Amniotic stem cell (primary cell): Measurements from ENCODE around the gene PKNOX2.
"Not testable (repeated sequence)": the region's sequence is repeated elsewhere in the genome, so short reads cannot be mapped to it uniquely, and the experiment has no call there.

Experiments
- DNase-seq: peaks from one replicate; lab custom pipeline; 2025; lab: John Stamatoyannopoulos, UW

Gene PKNOX2

DNA sequence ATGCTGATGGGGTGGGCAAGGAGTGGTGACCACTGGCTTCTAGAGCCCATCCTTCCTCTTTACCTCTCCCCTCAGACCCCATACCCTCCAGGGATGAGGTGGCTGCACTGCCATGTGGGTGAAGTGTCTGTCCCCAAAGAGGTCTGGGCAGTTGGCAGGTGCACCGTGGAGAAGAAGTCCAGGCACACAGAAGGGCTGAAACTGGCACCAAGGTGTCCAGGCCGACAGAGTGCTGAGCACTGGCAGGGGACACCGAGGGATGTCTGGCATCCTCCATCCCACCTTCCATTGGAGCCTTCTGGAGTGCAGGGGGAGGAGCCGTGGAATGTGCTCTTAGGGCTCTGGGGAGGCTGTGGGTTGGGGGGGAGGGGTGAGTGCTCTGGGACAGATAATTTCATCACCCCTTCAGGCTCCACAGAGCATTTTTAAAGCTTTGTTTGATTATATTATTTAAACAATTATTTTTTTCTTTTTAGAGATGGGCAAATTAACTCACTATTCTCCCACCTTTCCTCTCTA, 37.9 kb downstream of the PKNOX2 start:
- no peak for DNase-seq

DNA sequence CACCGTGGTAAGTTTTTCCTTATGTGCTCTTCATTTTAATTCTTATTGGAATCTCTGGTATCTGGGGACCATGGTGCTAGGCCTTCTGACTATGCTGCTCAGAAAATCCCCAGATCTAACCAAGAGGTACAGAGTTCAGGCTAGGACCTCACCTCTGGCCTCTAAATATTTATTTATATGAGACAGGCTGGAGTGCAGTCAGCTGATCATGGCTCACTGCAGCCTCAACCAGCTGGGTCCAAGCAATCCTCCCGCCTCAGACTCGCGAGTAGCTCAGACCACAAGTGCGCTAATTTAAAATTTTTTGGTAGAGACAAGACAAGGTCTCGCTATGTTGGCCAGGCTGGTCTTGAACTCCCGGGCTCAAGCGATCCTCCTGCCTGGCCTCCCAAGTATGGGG, 38.4 kb downstream of the PKNOX2 start:
- DNase-seq: no peak

GRCh38 chr11:125207866-125208425, 43.4 kb downstream of the PKNOX2 start:
- DNase-seq: no peak

- no peak for DNase-seq
These were observed 45.5 kb downstream of the PKNOX2 start for GRCh38 chr11:125210066-125210465.

GRCh38 chr11:125211191-125211947, 46.8 kb downstream of the PKNOX2 start:
- no peak for DNase-seq

GRCh38 chr11:125211948-125212340, 47.4 kb downstream of the PKNOX2 start:
- no peak for DNase-seq

- DNase-seq: no peak
These were observed 50.3 kb downstream of the PKNOX2 start for GRCh38 chr11:125214601-125215565.

- DNase-seq: no peak
These were observed 51.4 kb downstream of the PKNOX2 start for GRCh38 chr11:125215976-125216375.

- no peak for DNase-seq
These were observed 53.8 kb downstream of the PKNOX2 start for GRCh38 chr11:125218336-125218735.

DNA sequence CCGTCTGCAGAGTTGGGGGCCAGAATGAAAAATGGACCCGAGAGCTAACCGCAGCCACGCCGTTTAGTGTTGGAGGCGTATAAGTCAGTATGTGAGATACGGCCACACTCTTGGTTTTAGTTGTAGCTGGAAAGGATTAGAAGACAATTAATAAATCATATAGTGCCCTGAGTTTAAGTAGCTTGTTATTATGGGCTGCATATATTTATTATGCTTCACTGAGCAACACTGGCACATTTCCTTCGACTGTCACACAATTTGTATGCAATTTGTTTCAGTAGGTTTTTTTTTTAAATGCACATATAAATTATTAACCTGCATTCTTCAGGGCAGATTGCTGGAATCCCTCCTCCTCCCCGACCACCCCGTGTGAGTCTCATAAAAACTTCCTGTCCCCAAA, 56.9 kb downstream of the PKNOX2 start:
- no peak for DNase-seq

- no peak for DNase-seq
These were observed 57.9 kb downstream of the PKNOX2 start for GRCh38 chr11:125222494-125222893.

DNA sequence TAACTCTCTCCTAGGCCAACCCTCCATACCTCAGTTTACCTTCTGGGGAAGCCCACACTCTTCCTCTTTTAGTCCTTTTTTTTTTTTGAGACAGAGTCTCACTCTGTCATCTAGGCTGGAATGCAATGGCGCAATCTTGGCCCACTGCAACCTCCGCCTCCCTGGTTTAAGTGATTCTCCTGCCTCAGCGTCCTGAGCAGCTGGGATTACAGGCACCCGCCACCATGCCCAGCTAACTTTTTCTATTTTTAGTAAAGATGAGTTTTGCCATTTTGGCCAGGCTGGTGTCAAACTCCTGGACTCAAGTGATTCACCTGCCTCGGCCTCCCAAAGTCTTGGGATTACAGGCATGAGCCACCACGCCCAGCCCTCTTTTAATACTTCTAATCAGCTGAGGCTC, 58.6 kb downstream of the PKNOX2 start:
- DNase-seq: not testable (repeated sequence)

- no peak for DNase-seq
These were observed 59.4 kb downstream of the PKNOX2 start for GRCh38 chr11:125223901-125224361.

GRCh38 chr11:125224391-125225021, 60.0 kb downstream of the PKNOX2 start:
- peak; percentile 10 for DNase-seq

GRCh38 chr11:125225401-125225800, 60.9 kb downstream of the PKNOX2 start:
- DNase-seq: no peak

- DNase-seq: no peak
These were observed 61.5 kb downstream of the PKNOX2 start for GRCh38 chr11:125226031-125226430.

GRCh38 chr11:125226706-125227105, 62.2 kb downstream of the PKNOX2 start:
- no peak for DNase-seq

- no peak for DNase-seq
These were observed 62.6 kb downstream of the PKNOX2 start for GRCh38 chr11:125227151-125227550.

DNA sequence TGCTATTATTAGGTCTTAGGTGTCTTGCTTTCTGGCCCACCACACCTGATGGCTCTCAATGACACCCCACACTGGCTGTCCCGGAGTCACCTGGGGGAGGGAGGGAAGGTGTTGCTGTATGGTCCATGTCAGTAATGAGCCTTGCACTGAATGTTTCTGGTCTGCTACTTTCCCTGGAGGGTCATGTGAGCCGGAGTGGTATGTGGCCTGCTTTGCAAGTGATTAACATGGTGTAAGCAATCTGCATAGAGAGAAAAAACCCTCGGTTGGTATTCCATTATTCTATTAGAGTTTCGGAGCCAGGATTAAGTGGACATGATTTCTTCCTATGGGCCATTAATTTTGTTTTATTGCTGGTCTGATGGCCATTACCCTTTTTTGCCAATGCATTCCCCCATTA, 63.9 kb downstream of the PKNOX2 start:
- DNase-seq: no peak

- no peak for DNase-seq
These were observed 64.4 kb downstream of the PKNOX2 start for GRCh38 chr11:125228993-125229392.

GRCh38 chr11:125229916-125230315, 65.4 kb downstream of the PKNOX2 start:
- no peak for DNase-seq

DNA sequence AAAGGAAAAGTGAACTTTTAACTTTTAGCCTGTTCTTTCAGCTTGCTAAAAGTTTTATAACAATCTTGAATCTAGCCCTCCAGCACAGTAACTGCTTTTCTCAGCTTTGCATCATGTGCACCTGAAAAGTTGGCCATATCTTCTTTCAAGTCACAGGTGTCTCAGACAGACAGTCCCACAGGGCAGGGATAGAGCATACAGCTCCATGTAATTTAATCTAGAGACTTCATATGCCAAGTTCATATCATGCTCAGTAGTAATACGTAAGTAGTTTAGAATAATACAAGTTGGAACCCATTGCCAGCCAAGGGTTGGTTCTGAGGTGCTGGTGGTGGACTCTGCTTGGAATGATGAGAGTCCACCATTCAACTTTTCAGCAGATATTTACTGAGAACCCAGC, 68.6 kb downstream of the PKNOX2 start:
- DNase-seq: no peak
